ENCODE measurements around the gene OR4D2.

- TF ChIP-seq SALL2 (tag by site-specific recombination; IDR thresholded peaks at IDR 0.05; ENCODE audit: borderline replicate concordance) = no peak
- TF ChIP-seq ZBTB11 (tag by site-specific recombination; conservative IDR thresholded peaks at IDR 0.05; ENCODE audit: low read depth) = no peak
- TF ChIP-seq CTCF (tag by site-specific recombination; IDR thresholded peaks at IDR 0.05) = no peak
Observed at GRCh38 chr17:58165981-58166380, 801 bp upstream of the OR4D2 start.

Data from HEK293 (cell line).